PFSK-1 (cell line): ENCODE results near the gene SKP2.

ENCODE experiments used
- FOXP2 ChIP-seq: optimal IDR thresholded peaks from 2 replicates; pipeline ENCODE3; 2011; ENCODE audit warnings: borderline replicate concordance, control low read depth, inconsistent platforms; ENCODE audit not compliant: insufficient read depth; ENCODE audit errors: extremely low read length, extremely low read depth
- POLR2AphosphoS5 ChIP-seq: IDR thresholded peaks from 2 replicates; pipeline ENCODE4 v1.6.1; 2012; ENCODE audit warnings: low read depth, mild to moderate bottlenecking, control low read depth, low read length, moderate library complexity
- TAF1 ChIP-seq: IDR thresholded peaks from 2 replicates; pipeline ENCODE4 v1.6.1; 2012; ENCODE audit warnings: low read length, control low read depth, borderline replicate concordance; ENCODE audit not compliant: insufficient read depth
- TF ChIP-seq, protein P1 (sequence below), 2 experiments: IDR thresholded peaks; 2 replicates each; pipeline versions ENCODE4 v1.6.1 to v1.8.0; 2011 to 2012; ENCODE audit warnings: low read depth in 2 of 2, low read length in 2 of 2, control low read depth in 1 of 2, inconsistent platforms in 1 of 2, mild to moderate bottlenecking in 1 of 2, moderate library complexity in 1 of 2; ENCODE audit not compliant: insufficient read depth in 1 of 2

DNA sequence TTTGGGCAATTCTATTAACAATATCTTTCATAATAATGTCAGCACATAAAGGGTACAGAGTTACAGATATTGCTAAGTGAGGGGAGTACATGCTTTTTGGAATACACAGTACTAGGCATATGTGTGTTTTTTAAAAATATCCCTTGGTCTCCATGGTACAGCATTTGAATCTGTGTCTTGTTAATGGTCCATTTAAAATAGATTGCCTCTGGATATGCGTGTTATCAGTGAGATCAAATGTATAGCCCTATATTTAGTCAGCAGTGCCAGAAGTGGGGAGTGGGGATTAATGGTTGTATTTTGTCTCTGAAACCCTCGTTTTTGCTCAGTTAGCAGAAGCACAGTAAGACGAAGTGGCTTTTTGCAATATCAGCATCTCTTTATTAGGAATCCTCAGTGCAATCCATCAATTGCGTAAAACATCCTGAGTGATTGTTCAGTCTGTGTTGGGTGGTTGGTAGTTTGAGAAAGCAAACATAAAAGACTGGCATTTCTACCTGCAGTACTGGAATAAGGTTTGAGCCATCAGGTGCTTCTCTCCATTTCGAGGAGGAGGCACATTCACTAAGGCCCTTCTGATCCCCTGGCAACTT is 19.0 kb downstream of the SKP2 start:
- TF ChIP-seq POLR2AphosphoS5 (no peak), TAF1 (no peak), FOXP2 (no peak)
- TF ChIP-seq, protein P1, sequence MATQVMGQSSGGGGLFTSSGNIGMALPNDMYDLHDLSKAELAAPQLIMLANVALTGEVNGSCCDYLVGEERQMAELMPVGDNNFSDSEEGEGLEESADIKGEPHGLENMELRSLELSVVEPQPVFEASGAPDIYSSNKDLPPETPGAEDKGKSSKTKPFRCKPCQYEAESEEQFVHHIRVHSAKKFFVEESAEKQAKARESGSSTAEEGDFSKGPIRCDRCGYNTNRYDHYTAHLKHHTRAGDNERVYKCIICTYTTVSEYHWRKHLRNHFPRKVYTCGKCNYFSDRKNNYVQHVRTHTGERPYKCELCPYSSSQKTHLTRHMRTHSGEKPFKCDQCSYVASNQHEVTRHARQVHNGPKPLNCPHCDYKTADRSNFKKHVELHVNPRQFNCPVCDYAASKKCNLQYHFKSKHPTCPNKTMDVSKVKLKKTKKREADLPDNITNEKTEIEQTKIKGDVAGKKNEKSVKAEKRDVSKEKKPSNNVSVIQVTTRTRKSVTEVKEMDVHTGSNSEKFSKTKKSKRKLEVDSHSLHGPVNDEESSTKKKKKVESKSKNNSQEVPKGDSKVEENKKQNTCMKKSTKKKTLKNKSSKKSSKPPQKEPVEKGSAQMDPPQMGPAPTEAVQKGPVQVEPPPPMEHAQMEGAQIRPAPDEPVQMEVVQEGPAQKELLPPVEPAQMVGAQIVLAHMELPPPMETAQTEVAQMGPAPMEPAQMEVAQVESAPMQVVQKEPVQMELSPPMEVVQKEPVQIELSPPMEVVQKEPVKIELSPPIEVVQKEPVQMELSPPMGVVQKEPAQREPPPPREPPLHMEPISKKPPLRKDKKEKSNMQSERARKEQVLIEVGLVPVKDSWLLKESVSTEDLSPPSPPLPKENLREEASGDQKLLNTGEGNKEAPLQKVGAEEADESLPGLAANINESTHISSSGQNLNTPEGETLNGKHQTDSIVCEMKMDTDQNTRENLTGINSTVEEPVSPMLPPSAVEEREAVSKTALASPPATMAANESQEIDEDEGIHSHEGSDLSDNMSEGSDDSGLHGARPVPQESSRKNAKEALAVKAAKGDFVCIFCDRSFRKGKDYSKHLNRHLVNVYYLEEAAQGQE (IDR thresholded peaks at IDR 0.05; ENCODE audit: insufficient read depth in 1 of 2, low read depth in 2 of 2, low read length in 2 of 2): no peak
